Dendritic cell treated with granulocyte-macrophage colony-stimulating factor and Interleukin-4, amounts not matched to agents 40 ng/mL and 50 ng/mL, for 4 days (primary cell): ENCODE results near the gene ZBTB26.
A peak's percentile ranks its signal among the peaks of the same experiment; 100 is the strongest.
"Not testable (repeated sequence)": the region's sequence is repeated elsewhere in the genome, so short reads cannot be mapped to it uniquely, and the experiment has no call there.

Source experiments
- H3K27ac Mint-ChIP-seq: one replicate; pipeline ENCODE4 v1.8.0; 2022; ENCODE audit warnings: mild to moderate bottlenecking, mixed read lengths
- H3K27me3 Mint-ChIP-seq: one replicate; pipeline ENCODE4 v1.8.0; 2022; ENCODE audit warnings: mild to moderate bottlenecking, mixed read lengths
- H3K36me3 Mint-ChIP-seq: one replicate; pipeline ENCODE4 v1.8.0; 2022; ENCODE audit warnings: low read depth, mixed read lengths
- H3K4me1 Mint-ChIP-seq: one replicate; pipeline ENCODE4 v1.8.0; 2022; ENCODE audit warnings: low read depth, mixed read lengths
- H3K4me3 Mint-ChIP-seq: one replicate; pipeline ENCODE4 v1.8.0; 2022; ENCODE audit warnings: mild to moderate bottlenecking, moderate library complexity, mixed read lengths
- H3K9me3 Mint-ChIP-seq: one replicate; pipeline ENCODE4 v1.8.0; 2022; ENCODE audit warnings: mixed read lengths
- intact Hi-C: fragments of 100-400 bp; cut with micrococcal nuclease; formaldehyde crosslinking; loops from one replicate; pipeline ENCODE4 v1.15.0; 2022

ZBTB26 gene

DNA sequence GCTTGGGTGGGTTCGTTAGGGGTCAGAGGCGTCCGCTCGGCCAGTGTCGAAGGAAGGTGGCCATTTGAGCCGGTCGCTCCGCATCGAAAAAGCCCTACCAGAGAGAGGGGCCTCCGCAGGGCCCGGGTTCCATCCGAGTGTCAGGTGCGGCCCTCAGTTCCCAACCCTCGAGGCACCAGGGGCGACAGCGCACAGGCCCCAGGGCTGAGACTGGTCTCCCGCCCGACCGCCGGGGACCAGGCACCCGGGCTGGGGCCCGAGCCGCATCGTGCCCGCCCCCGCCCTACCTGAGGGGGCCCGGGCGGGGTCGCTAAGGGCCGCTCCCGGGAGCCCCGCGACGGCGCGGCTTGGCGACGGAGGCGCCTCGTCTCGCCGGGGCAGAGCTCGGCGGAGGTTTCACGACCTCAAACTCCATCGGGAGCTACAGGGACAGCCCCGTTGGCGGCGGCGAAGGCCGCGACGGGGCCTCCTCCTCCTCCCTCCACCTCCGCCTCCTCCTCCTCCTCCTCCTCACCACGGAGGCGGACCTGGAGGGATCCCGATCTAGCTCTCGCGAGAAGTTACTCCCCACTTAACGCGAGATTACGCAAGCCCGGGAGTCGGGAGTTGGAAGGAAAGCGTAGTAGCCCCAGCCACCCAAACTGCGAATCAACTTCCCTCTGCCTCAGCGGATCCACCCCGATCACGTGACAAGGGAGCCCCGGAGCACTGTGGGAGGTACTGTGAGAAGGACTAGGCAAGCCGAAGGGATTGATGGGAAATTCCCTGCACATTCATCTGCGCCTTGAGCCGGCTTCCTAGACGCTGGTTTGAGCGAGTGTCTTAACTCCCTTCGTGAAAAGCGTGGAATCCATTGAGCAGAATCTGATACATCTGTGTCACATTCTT is 26.2 kb downstream of the ZBTB26 start, which contains the start of gene RC3H2:
Gene RC3H2, minus strand, starts transcription at position 537 of the 888 bp plus-strand sequence. CDS start 7,850 bp downstream, outside the sequence.
- peaks cover 35% of the 10 kb centered on the region for H3K36me3 Mint-ChIP-seq
- intact Hi-C loops = loop anchor here (1.0 to 5.0 kb wide), 5 partner anchors 8 to 813 kb away; partner anchors contain the start of genes RABGAP1, TTLL11, ZBTB26 and ZBTB6
- peak within 1 kb of the TSS; percentile 87 for H3K27ac Mint-ChIP-seq
- H3K4me1 Mint-ChIP-seq = peaks cover 7% of the 10 kb centered on the region
- peak within 1 kb of the TSS; percentile 86 for H3K4me3 Mint-ChIP-seq
- H3K27me3 Mint-ChIP-seq = no peaks in the 10 kb centered on the region
- H3K9me3 Mint-ChIP-seq = no peaks in the 10 kb centered on the region

DNA sequence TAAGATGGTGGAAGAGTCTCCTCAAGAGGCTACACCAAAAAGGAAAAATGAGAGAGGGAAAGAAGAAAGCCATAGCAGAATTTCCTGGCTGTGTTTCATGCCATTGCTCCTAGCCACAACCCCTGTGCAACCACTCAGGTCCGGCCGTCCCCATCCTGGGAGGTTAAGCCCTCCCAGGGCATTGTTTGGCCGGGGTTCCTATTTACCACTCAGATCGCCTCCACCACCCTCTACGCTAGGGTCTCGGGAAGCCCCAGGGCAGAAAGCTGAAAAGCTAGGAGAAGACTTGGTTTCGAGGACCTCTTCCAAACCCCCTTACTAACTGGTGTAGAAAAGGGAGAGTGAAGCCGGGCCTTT is 26.9 kb downstream of the ZBTB26 start:
- H3K4me1 Mint-ChIP-seq = peaks cover 7% of the 10 kb centered on the region
- peaks cover 30% of the 10 kb centered on the region for H3K36me3 Mint-ChIP-seq
- no peaks in the 10 kb centered on the region for H3K27me3 Mint-ChIP-seq
- peak overlapping the region; percentile 87 for H3K27ac Mint-ChIP-seq
- intact Hi-C loops = loop anchor here (2.0 to 5.0 kb wide), 3 partner anchors 26 to 88 kb away; partner anchors contain the start of genes RABGAP1 and ZBTB26
- no peaks in the 10 kb centered on the region for H3K9me3 Mint-ChIP-seq
- H3K4me3 Mint-ChIP-seq = peak overlapping the region; percentile 86

DNA sequence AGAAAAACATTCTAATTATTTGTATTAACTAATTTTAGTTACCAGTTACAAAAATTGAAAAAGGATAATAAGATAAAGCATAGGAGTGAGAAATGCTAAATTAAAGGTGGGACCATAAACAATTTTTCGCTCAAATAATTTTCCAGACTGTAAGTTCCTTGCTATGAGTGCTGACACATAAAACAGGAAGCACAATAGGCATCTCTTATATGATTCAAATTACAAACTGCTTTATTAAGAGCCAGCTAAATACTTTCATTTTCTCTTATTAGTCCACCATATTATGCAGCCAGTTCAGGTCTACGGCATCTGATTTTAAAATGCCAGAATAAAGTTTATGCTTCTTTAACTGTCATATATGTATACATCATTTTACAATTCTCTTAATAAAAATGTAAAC is 30.5 kb downstream of the ZBTB26 start:
- peaks cover 40% of the 10 kb centered on the region for H3K36me3 Mint-ChIP-seq
- H3K4me1 Mint-ChIP-seq = peaks cover 12% of the 10 kb centered on the region
- H3K27ac Mint-ChIP-seq = no peak overlapping the region
- intact Hi-C loops = loop anchor here (5.0 kb wide), 1 partner anchor 92 kb away; no protein-coding TSS in a partner anchor
- H3K9me3 Mint-ChIP-seq = no peaks in the 10 kb centered on the region
- H3K4me3 Mint-ChIP-seq = no peak overlapping the region
- H3K27me3 Mint-ChIP-seq = no peaks in the 10 kb centered on the region

DNA sequence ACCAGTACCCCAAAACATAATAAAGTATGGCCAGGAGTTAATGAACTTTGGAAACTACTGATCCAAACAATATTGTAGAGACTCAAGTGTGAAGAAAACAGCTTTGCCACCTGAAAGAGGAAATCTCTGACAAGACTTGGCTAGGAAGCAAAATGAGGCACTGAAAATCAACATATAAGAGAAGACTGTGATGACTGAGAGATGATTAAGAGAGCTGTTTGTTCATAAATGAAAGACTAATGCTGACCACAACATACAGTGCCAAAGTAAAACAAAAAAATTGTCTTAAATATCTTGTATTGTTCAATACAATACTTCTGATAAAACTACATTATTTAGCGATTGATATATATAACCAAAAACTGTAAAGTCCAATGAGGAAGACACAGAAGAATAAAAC is 33.3 kb downstream of the ZBTB26 start:
- no peak overlapping the region for H3K4me3 Mint-ChIP-seq
- intact Hi-C loops = no loop called here
- H3K27ac Mint-ChIP-seq = no peak overlapping the region
- H3K36me3 Mint-ChIP-seq = peaks cover 53% of the 10 kb centered on the region
- H3K4me1 Mint-ChIP-seq = peaks cover 5% of the 10 kb centered on the region
- H3K27me3 Mint-ChIP-seq = no peaks in the 10 kb centered on the region
- no peaks in the 10 kb centered on the region for H3K9me3 Mint-ChIP-seq

DNA sequence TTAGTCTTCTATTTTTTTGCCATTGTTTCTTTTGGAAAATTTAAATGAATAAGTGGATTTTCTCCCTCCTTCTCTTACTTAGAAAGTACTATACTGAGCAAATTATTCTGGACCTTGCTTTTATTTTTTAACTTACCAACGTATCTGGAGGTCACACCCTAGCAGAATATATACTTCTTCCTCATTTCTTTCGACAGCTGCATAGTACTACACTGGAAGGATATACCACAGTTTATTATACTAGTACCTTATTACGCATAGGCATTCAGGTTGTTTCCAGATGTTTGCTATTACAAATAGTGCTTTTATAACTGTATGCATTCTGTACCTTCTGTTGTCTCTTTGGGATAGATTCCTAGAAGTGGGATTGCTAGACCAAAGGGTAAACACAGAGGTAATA is 42.8 kb downstream of the ZBTB26 start:
- H3K4me1 Mint-ChIP-seq = no peaks in the 10 kb centered on the region

DNA sequence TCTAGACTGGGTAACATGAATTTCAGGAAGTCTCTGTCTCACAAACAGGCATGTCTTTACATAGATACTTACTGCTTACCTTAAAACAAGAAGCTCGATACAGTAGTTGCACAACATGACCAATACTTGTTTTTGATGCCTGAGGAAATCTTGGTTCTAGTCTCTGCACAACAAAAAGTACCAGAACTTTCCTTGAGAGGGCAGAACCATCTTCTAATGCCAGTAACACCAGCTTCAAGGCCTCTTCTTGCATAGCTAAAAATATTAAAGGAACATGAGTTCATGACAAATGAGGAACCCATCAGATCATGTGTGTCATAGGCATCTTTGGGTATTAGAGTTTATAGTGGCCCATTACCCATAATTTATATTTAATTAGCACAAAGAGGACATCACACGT is 48.2 kb downstream of the ZBTB26 start:
- intact Hi-C loops = no loop called here
- Mint-ChIP-seq H3K9me3 (no peaks in the 10 kb centered on the region), H3K36me3 (peaks cover 76% of the 10 kb centered on the region), H3K27ac (no peak overlapping the region), H3K4me1 (no peaks in the 10 kb centered on the region), H3K27me3 (no peaks in the 10 kb centered on the region), H3K4me3 (no peak overlapping the region)

More for the DNA sequence above, 42.8 kb downstream of the ZBTB26 start:
- peaks cover 84% of the 10 kb centered on the region for H3K36me3 Mint-ChIP-seq
- intact Hi-C loops = loop anchor here (5.0 kb wide), 1 partner anchor 104 kb away; no protein-coding TSS in a partner anchor
- H3K27ac Mint-ChIP-seq = no peak overlapping the region
- no peaks in the 10 kb centered on the region for H3K27me3 Mint-ChIP-seq
- no peaks in the 10 kb centered on the region for H3K9me3 Mint-ChIP-seq
- H3K4me3 Mint-ChIP-seq = no peak overlapping the region

DNA sequence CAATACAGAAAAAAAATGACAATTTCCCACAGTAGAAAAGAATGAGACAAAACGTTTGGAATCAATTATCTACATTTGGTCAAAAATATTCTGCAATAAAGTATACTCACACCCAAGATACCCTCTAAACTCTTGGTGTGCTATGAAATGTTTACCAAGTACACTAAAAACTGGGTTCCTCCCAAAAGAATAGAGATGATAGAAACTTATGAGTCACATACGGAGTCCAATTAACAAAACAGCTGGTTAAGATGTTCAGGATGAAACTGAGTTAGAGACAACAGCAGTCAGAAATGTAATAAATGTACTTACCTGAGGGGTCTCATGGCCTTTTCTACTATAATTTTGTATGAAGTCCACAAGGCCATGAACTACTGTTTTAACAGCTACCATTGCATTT is 51.9 kb downstream of the ZBTB26 start:
- H3K4me3 Mint-ChIP-seq = no peak overlapping the region

DNA sequence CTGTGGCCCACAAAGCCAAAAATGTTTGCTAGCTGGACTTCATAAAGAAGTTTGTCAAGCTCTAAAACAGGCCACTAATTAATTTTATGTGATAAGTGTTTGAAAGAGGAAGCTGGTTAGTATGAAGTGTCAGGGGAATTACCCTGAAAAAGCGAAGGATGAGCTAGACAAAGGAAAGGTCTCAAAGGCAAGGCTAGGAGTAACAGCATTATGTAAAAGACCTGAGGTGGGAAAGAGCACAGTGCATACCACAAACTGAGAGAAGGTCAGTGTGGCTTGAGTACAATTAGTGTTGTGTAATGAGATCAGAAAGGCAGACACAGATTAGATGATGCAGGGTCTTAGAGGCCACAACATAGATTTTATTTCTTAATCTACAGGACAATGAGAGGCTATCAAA is 55.8 kb downstream of the ZBTB26 start:
- H3K27ac Mint-ChIP-seq = no peak overlapping the region
- H3K4me1 Mint-ChIP-seq = peaks cover 8% of the 10 kb centered on the region
- H3K4me3 Mint-ChIP-seq = no peak overlapping the region
- H3K9me3 Mint-ChIP-seq = no peaks in the 10 kb centered on the region
- intact Hi-C loops = no loop called here
- H3K36me3 Mint-ChIP-seq = peaks cover 88% of the 10 kb centered on the region
- H3K27me3 Mint-ChIP-seq = no peaks in the 10 kb centered on the region

More for the DNA sequence above, 51.9 kb downstream of the ZBTB26 start:
- no peaks in the 10 kb centered on the region for H3K9me3 Mint-ChIP-seq
- H3K36me3 Mint-ChIP-seq = peaks cover 83% of the 10 kb centered on the region
- intact Hi-C loops = no loop called here
- no peak overlapping the region for H3K27ac Mint-ChIP-seq
- H3K4me1 Mint-ChIP-seq = peaks cover 8% of the 10 kb centered on the region
- H3K27me3 Mint-ChIP-seq = no peaks in the 10 kb centered on the region

DNA sequence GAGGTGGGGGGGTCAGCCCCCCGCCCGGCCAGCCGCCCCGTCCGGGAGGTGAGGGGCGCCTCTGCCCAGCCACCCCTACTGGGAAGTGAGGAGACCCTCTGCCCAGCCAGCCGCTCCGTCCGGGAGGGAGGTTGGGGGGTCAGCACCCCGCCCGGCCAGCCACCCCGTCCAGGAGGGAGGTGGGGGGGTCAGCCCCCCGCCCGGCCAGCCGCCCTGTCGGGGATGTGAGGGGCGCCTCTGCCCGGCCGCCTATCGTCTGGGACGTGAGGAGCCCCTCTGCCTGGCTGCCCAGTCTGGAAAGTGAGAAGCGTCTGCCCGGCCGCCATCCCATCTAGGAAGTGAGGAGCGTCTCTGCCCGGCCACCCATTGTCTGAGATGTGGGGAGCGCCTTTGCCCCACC is 64.0 kb downstream of the ZBTB26 start:
- H3K27ac Mint-ChIP-seq, H3K4me1 Mint-ChIP-seq, H3K9me3 Mint-ChIP-seq, H3K27me3 Mint-ChIP-seq, intact Hi-C loops, H3K4me3 Mint-ChIP-seq: not testable (repeated sequence)
- peaks cover 79% of the 10 kb centered on the region for H3K36me3 Mint-ChIP-seq

DNA sequence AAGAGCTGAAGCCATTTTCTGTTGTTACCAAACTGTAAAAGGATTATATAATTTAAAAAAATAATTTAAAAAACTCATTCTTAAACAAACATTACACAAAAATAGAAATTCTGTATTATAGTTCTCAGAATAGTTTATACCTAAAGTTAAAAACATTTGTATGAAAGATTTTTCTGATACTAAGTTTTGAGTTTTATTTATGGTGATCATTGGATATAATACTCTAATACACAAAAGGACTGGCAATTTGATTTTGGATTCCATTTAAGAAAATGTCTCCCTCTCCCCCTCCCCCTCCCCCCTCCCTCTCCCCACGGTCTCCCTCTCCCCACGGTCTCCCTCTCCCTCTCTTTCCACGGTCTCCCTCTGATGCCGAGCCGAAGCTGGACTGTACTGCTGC is 65.2 kb downstream of the ZBTB26 start:
- intact Hi-C loops = no loop called here
- Mint-ChIP-seq H3K9me3 (no peaks in the 10 kb centered on the region), H3K27ac (no peak overlapping the region), H3K36me3 (peaks cover 73% of the 10 kb centered on the region), H3K4me3 (no peak overlapping the region), H3K4me1 (no peaks in the 10 kb centered on the region), H3K27me3 (no peaks in the 10 kb centered on the region)
